A172 (cell line): ENCODE data around the gene MFSD12. TPM values are rescaled to one million over a fixed set of nuclear protein-coding genes. Genes with fewer than 3 reads are reported as not detected.

Experiments
- DNase-seq: peaks from one replicate; pipeline ENCODE4 v3.0.0-alpha.2; 2015; ENCODE audit warnings: low spot score
- total RNA-seq: library from RNA; depleted of rRNA; stranded (reverse); fragments of >200 nt; shearing (Covaris generic); gene quantifications from 2 replicates; pipeline ENCODE4 v1.2.3, GENCODE V29; 2014

Gene MFSD12
- total RNA-seq, 1 experiment from 2014 or later, result 169 TPM

GRCh38 chr19:3556978-3557460 is 367 bp downstream of the MFSD12 start:
- DNase-seq, result no peak

GRCh38 chr19:3556423-3556977 is 886 bp downstream of the MFSD12 start:
- no peak for DNase-seq

GRCh38 chr19:3555653-3556422 is 1.5 kb downstream of the MFSD12 start:
- no peak for DNase-seq

GRCh38 chr19:3554254-3555083 is 2.9 kb downstream of the MFSD12 start:
- DNase-seq, result no peak

GRCh38 chr19:3551792-3552095 is 5.6 kb downstream of the MFSD12 start:
- no peak for DNase-seq

GRCh38 chr19:3550947-3551791 is 6.2 kb downstream of the MFSD12 start:
- DNase-seq, result no peak

GRCh38 chr19:3549816-3550215 is 7.6 kb downstream of the MFSD12 start:
- DNase-seq, result no peak

- no peak for DNase-seq
These were observed 8.8 kb downstream of the MFSD12 start for GRCh38 chr19:3548606-3549005.

GRCh38 chr19:3547767-3548282 is 9.6 kb downstream of the MFSD12 start:
- DNase-seq, result no peak

GRCh38 chr19:3547301-3547731 is 10.1 kb downstream of the MFSD12 start:
- no peak for DNase-seq

GRCh38 chr19:3546119-3546518 is 11.3 kb downstream of the MFSD12 start:
- no peak for DNase-seq

- no peak for DNase-seq
These were observed 11.7 kb downstream of the MFSD12 start for GRCh38 chr19:3545669-3546034.

GRCh38 chr19:3544742-3545668 is 12.4 kb downstream of the MFSD12 start:
- peak; percentile 72 for DNase-seq

- DNase-seq, result no peak
These were observed 13.4 kb downstream of the MFSD12 start for GRCh38 chr19:3544058-3544376.

GRCh38 chr19:3543150-3544057 is 14.0 kb downstream of the MFSD12 start:
- DNase-seq, result no peak

- no peak for DNase-seq
These were observed 17.6 kb downstream of the MFSD12 start for GRCh38 chr19:3539756-3540118.

GRCh38 chr19:3538965-3539755 is 18.2 kb downstream of the MFSD12 start, which contains the start of gene TEKTIP1:
Gene TEKTIP1, plus strand, starts transcription at chr19:3539174. Its CDS starts 4 bp downstream, at chr19:3539178.
- DNase-seq, result peak; percentile 37

- DNase-seq, result no peak
These were observed 19.0 kb downstream of the MFSD12 start for GRCh38 chr19:3538258-3538929.
